LNCAP (cell line): ENCODE data around the gene TNFRSF1A.

ENCODE experiments used
- TF ChIP-seq, protein P1 (sequence below): fragments of 450-650 bp; IDR thresholded peaks from 2 replicates; pipeline ENCODE4 v1.5.1; 2017; ENCODE audit warnings: mild to moderate bottlenecking

Gene TNFRSF1A

DNA sequence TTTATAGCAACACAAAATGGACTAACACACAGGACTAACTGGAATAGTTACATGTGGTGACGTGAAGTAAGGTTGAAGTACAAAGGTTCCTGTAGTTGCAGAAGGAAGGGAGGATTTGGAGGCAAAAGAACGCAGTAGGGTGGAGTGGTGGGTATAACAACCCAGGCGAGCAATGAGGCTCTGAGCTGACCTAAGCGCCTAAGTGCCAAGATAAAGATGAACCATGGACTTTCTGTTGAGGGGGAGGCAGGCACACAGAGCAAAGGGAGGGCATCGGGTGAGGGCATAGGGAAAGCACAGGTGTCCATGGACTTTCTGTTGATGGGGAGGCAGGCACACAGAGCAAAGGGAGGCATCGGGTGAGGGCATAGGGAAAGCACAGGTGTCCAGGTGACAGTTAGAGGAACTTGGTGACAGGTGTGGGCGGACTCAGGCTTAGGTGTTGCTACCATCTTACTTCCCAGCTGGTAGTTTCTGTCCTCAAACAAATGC lies 18.2 kb upstream of the TNFRSF1A start:
- TF ChIP-seq, protein P1, sequence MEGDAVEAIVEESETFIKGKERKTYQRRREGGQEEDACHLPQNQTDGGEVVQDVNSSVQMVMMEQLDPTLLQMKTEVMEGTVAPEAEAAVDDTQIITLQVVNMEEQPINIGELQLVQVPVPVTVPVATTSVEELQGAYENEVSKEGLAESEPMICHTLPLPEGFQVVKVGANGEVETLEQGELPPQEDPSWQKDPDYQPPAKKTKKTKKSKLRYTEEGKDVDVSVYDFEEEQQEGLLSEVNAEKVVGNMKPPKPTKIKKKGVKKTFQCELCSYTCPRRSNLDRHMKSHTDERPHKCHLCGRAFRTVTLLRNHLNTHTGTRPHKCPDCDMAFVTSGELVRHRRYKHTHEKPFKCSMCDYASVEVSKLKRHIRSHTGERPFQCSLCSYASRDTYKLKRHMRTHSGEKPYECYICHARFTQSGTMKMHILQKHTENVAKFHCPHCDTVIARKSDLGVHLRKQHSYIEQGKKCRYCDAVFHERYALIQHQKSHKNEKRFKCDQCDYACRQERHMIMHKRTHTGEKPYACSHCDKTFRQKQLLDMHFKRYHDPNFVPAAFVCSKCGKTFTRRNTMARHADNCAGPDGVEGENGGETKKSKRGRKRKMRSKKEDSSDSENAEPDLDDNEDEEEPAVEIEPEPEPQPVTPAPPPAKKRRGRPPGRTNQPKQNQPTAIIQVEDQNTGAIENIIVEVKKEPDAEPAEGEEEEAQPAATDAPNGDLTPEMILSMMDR, result no peak

DNA sequence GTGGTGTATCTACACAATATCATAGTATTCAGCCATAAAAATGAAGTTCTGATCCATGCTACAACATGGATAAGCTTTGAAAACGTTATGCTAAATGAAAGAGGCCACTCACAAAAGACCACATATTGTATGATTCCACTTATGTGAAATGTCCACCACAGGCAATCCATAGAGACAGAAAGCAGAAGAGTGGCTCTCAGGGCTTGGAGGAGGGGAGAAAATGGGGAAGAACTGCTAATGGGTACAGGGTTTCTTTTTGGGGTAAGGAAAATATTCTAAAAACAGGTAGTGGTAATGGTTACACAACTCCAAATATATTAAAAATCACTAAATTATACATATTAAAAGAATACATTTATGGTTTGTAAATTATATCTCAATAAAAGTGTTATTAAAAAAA lies 17.0 kb upstream of the TNFRSF1A start:
- TF ChIP-seq, protein P1, result no peak

DNA sequence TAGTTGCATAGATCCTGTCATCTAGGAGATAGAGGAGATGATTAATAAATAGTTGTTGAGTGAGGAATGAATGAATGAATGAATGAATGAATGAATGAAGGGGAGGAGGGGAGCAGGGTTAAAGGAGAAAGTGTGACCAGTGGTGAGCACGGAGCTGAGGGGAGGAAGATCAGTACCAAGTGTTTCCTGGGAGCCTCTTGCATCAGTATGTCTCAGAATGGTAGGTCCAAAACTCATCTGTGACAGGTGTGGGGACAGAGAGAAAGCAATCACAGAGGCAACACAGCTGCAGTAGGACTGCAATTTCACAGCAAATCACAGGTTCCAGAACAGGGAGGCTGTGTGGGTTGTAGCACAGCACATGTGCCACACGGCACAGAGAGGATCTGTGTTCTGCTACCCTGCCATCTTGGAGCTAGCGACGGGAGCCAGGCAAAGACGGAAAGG lies 14.5 kb upstream of the TNFRSF1A start:
- TF ChIP-seq, protein P1, result no peak

DNA sequence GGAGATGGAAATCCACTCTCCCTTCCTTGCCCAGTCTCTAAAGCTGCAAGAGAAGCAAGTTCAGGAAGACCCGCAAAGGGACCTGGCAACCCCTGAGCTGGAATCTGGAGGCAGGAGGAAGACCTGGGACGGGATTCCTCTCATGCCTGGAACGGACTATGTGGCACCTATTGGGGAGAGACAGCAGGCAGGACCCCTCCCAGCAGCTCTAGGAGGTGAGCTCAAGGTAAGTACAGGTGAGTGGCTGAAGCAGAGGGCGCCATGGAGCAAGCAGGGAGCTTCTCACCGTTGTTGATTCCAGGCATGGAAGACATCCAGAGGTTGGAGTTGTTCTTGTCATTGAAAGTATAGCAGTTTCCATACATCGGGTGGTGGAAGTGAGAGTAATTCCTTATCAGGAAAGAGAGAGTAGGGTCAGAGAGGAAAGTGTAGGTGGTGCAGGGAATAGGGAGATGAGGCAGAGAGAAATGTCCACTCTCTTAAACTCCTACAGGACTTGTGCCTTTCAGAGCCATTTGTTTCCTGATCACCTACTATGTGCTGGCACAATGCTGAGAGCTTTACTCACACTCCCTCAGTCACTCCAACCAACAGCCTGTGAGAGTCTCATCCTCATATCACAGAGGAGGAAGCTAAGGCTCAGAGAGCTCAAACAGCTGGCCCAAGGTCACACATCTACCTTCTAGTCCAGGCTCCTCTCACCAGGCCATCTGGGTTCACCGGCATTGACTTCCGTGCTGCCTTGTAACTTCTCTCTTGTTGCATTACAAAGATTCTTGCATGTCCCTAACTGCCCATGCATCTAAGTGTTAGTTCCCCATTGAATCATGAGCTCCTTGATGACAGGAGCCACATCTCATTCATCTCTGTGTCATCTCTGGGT lies 13.9 kb upstream of the TNFRSF1A start:
- TF ChIP-seq, protein P1, result no peak; the same call in 1 of the 2 replicates

DNA sequence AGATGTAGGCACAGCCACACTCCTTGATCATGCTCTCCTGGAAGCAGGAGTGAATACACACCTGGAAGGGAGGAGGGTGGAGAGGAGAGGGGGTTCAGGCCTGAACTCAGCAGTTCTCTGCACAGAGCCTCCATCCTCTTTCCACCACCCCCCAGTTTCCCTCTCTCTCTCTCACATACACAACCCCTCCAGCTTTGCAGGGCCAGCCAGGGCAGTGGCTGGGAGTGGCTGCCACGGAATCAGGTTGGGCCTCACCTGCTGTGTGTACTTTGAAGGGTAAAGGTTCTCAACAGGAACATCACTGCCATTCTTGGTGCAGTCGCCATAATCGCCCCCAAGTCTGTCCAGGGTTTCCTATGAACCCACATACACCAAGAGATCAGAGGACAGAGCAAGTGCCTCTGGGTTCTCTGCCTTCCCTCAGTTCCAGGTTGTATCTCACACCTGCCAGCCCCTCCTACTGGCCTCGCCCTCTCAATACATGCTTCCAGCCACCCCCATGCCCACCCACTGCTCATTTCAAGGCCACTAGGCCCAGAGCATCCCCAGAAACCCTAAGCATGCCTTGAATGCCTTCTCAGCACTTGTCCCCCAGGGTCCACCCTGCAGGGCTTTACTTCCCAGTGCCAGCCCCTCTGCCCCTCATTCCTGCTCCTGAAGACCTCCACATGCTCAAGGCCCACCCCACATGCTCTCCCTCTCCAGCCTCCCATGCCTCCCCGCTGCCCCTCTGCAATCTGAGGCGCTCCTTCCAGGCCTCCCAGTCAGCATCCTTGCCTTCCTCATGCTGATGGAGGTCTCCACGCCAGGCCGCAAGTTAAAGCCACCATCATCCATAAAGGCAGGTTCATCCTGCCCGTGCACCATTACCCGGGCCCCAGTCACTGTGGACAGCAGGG lies 12.9 kb upstream of the TNFRSF1A start:
- TF ChIP-seq, protein P1, result no peak

DNA sequence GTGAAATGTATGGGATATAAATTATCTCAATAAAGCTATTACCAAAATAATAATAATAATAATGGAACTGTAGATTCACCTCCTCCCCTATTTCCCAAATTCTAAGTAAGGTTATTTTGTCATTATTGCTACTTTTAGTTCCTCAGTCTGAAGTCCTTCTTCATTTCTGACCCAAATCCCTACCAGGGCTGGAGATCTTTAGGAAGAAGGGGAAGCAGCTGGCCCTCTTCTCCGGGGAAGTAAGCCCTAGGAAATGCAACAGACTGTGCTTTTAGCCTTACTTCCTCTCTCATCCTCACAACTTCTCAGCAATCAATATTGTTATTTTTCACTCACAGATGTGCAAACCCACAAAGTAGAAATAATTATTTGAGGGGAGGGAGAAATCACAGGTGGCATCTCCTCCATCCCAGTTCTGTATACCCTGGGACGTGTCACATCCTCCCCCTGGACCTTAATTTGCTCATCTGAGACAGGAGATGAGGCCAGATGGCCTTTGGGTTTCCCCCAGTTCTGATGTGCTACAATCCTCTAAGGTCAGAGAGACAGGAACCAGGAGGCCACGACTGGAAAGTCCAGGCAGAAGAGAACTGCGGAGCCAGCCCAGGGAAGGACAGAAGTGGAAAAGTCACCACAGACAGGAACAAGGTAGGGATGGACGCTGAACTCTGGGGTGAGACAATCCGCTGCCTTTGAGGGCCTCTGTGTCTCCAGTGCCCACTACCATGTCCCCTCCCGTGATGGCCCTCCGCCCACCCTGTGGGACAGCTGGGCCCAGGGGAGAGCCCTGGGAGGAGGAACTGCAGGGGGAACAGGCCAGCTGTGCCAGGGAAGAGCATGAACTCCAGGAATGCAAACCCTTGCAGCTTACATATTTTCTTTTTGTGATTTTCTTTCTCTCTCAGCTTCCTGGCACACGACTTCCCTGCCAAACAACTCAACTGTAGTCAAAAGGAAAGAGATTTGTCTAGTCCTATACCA lies 10.6 kb upstream of the TNFRSF1A start:
- TF ChIP-seq, protein P1, result no peak
